IMR-90 (cell line): ENCODE measurements around the gene C5orf63.

ENCODE experiments used
- CHD1 ChIP-seq: IDR thresholded peaks from 2 replicates; pipeline ENCODE4 v1.6.1; 2012; ENCODE audit warnings: low read depth, low read length, improper control_type of control experiment
- CTCF ChIP-seq: conservative IDR thresholded peaks from 2 replicates; pipeline ENCODE4 v1.5.1; 2012; ENCODE audit warnings: mild to moderate bottlenecking, low read depth, low read length, improper control_type of control experiment
- ELK1 ChIP-seq: fragments of 150-350 bp; IDR thresholded peaks from 2 replicates; pipeline ENCODE4 v1.6.1; 2016; ENCODE audit warnings: low read depth, mild to moderate bottlenecking, low read length, moderate library complexity, borderline replicate concordance
- MAFK ChIP-seq: IDR thresholded peaks from 2 replicates; pipeline ENCODE4 v1.6.1; 2012; ENCODE audit warnings: low read depth, low read length, improper control_type of control experiment
- POLR2A ChIP-seq: IDR thresholded peaks from 2 replicates; pipeline ENCODE4 v1.6.1; 2012; ENCODE audit warnings: mild to moderate bottlenecking, low read depth, low read length
- RAD21 ChIP-seq: IDR thresholded peaks from 2 replicates; pipeline ENCODE4 v1.6.1; 2012; ENCODE audit warnings: low read length, improper control_type of control experiment
- RCOR1 ChIP-seq: IDR thresholded peaks from 2 replicates; pipeline ENCODE4 v1.6.1; 2012; ENCODE audit warnings: mild to moderate bottlenecking, low read length, improper control_type of control experiment; ENCODE audit not compliant: insufficient replicate concordance
- RFX5 ChIP-seq: IDR thresholded peaks from 2 replicates; pipeline ENCODE4 v1.8.0; 2012; ENCODE audit warnings: low read depth, mild to moderate bottlenecking, low read length, moderate library complexity
- SMC3 ChIP-seq: fragments of 150-350 bp; IDR thresholded peaks from 2 replicates; pipeline ENCODE4 v1.6.1; 2016; ENCODE audit warnings: low read depth, mild to moderate bottlenecking, antibody characterized with exemption, low read length, moderate library complexity
- USF2 ChIP-seq: fragments of 150-350 bp; IDR thresholded peaks from 2 replicates; pipeline ENCODE4 v1.6.1; 2017; ENCODE audit warnings: mild to moderate bottlenecking, antibody characterized with exemption, low read length, low read depth

GRCh38 chr5:127022846-127023245 lies 50.5 kb downstream of the C5orf63 start:
- TF ChIP-seq POLR2A (no peak), CTCF (no peak), ELK1 (no peak), RFX5 (no peak), RCOR1 (no peak), RAD21 (no peak), SMC3 (no peak), MAFK (no peak), CHD1 (no peak), USF2 (no peak)
